ENCODE data around the gene PLA2G4E. TPM values are rescaled to one million over a fixed set of nuclear protein-coding genes. Genes with fewer than 3 reads are reported as not detected.

PLA2G4E gene
- polyA plus RNA-seq, 1 donor (not counting 4 experiments of a cell fraction or from before 2014, with no cell fraction given), result 3.5 TPM

DNA sequence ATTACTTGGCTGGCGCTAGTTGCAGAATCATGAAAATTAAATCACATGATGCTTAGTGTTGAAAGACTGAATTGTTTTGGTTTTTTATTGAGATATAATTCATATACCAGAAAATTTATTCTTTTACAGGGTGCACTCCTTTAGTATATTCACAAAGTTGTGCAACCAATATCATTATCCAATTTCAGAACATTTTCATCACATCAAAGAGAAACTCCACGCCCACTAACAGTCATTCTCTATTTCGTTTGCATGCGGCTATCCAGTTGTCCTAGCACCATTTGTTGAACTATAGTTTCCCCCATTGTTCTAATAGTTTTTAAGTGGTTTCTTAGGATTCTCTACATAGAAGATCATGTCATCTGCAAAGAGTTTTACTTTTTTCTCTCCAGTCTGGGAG lies 52.1 kb downstream of the PLA2G4E start:
- no peaks in the 10 kb centered on the region for H3K27me3 ChIP-seq (ENCODE audit: control insufficient read depth, extremely low read depth, insufficient read depth, low read length)
- H3K9me3 ChIP-seq (ENCODE audit: control insufficient read depth, low read depth, low read length), result no peaks in the 10 kb centered on the region
- no peak for TF ChIP-seq CTCF (optimal IDR thresholded peaks at IDR 0.05 in 1 of 3, IDR thresholded peaks at IDR 0.05 in 1 of 3, conservative IDR thresholded peaks at IDR 0.05 in 1 of 3; ENCODE audit: extremely low read depth in 1 of 3, insufficient read depth in 2 of 3, low read length in 3 of 3)
- TF ChIP-seq EZH2 (IDR thresholded peaks at IDR 0.05; ENCODE audit: low read length), result no peak
- FAIRE-seq (no peak), DNase-seq (ENCODE audit: low read depth, low spot score) (no peak)
- peaks cover 5 to 13% of the 10 kb centered on the region in 2 experiments for H3K36me3 ChIP-seq (ENCODE audit: control insufficient read depth in 2 of 2, extremely low read depth in 1 of 2, insufficient read depth in 2 of 2, low read length in 2 of 2)
- H4K20me1 ChIP-seq (ENCODE audit: control insufficient read depth, extremely low read depth, insufficient read depth, low read length), result peaks cover 11% of the 10 kb centered on the region
- no peak overlapping the region for H3K4me2 ChIP-seq (ENCODE audit: control insufficient read depth, extremely low read depth, insufficient read depth, low read depth, low read length)
- no peak overlapping the region for H3K4me3 ChIP-seq (ENCODE audit: control insufficient read depth in 2 of 3, extremely low read depth in 1 of 3, insufficient read depth in 2 of 3, low read depth in 1 of 3, low read length in 3 of 3)
- H3K9me1 ChIP-seq (ENCODE audit: control insufficient read depth, extremely low read depth, insufficient read depth, low read length), result no peaks in the 10 kb centered on the region
- no peak overlapping the region for H3K27ac ChIP-seq (ENCODE audit: control insufficient read depth, insufficient read depth, low read length)
- dilution Hi-C loops (cut with MboI; ENCODE audit: extremely low pct_ligation_motif_present, low sequenced_read_pairs), result no loop called here
- H3K4me1 ChIP-seq (ENCODE audit: control insufficient read depth, extremely low read depth, insufficient read depth, low read length), result peaks cover 23% of the 10 kb centered on the region
- H3K9ac ChIP-seq (ENCODE audit: control insufficient read depth, extremely low read depth, insufficient read depth, low read length), result no peak overlapping the region
- peaks cover 83% of the 10 kb centered on the region for H3K79me2 ChIP-seq (ENCODE audit: control insufficient read depth, insufficient read depth, low read length)
- H2AFZ ChIP-seq (ENCODE audit: control insufficient read depth, low read length), result no peak overlapping the region

DNA sequence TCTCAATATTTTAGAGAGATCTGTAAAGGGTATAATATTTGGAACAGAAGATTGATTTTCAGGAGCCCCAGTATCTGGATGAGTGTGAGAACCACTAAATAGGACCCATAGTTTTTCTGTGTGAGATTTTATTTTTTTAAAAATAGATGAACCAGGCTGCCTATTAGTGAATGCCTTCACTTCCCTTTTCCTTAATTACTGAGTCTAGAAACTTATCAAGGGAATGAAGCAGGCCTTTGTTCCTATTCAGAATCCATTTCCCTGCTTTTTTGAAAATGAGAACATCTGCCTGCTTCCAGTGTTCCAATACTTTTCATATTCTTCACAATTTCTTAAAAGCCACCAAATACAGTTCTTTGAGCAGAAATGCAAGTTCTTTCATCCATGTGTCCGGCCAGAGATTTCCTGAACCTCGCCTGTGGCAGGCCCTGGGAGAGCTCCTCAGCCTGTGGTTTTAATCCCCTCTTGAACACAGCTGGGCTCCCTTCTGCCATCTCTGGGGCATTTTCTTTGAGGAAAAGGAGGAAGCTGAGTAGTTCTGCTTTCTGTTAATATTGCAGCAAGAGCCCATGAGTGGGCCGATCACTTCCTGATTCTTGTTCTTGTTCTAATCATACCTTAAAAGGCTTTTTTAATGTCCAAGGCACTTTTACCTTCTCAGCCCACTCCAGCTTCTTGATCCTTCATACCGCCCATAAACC lies 53.2 kb downstream of the PLA2G4E start:
- no peak for TF ChIP-seq CTCF (optimal IDR thresholded peaks at IDR 0.05 in 1 of 3, IDR thresholded peaks at IDR 0.05 in 1 of 3, conservative IDR thresholded peaks at IDR 0.05 in 1 of 3; ENCODE audit: extremely low read depth in 1 of 3, insufficient read depth in 2 of 3, low read length in 3 of 3)
- TF ChIP-seq EZH2 (IDR thresholded peaks at IDR 0.05; ENCODE audit: low read length), result no peak
- H3K79me2 ChIP-seq (ENCODE audit: control insufficient read depth, insufficient read depth, low read length), result peaks cover 89% of the 10 kb centered on the region
- FAIRE-seq, result no peak
- no peak overlapping the region for H3K9ac ChIP-seq (ENCODE audit: control insufficient read depth, extremely low read depth, insufficient read depth, low read length)
- no peak overlapping the region for H3K4me3 ChIP-seq (ENCODE audit: control insufficient read depth in 2 of 3, extremely low read depth in 1 of 3, insufficient read depth in 2 of 3, low read depth in 1 of 3, low read length in 3 of 3)
- H3K27me3 ChIP-seq (ENCODE audit: control insufficient read depth, extremely low read depth, insufficient read depth, low read length), result no peaks in the 10 kb centered on the region
- no peaks in the 10 kb centered on the region for H3K9me3 ChIP-seq (ENCODE audit: control insufficient read depth, low read depth, low read length)
- DNase-seq (ENCODE audit: low read depth, low spot score), result no peak
- H4K20me1 ChIP-seq (ENCODE audit: control insufficient read depth, extremely low read depth, insufficient read depth, low read length), result peaks cover 11% of the 10 kb centered on the region
- H3K4me1 ChIP-seq (ENCODE audit: control insufficient read depth, extremely low read depth, insufficient read depth, low read length), result peaks cover 19% of the 10 kb centered on the region
- no peak overlapping the region for H3K27ac ChIP-seq (ENCODE audit: control insufficient read depth, insufficient read depth, low read length)
- dilution Hi-C loops (cut with MboI; ENCODE audit: extremely low pct_ligation_motif_present, low sequenced_read_pairs), result no loop called here
- peaks cover 5 to 13% of the 10 kb centered on the region in 2 experiments for H3K36me3 ChIP-seq (ENCODE audit: control insufficient read depth in 2 of 2, extremely low read depth in 1 of 2, insufficient read depth in 2 of 2, low read length in 2 of 2)
- H3K4me2 ChIP-seq (ENCODE audit: control insufficient read depth, extremely low read depth, insufficient read depth, low read depth, low read length), result no peak overlapping the region
- H3K9me1 ChIP-seq (ENCODE audit: control insufficient read depth, extremely low read depth, insufficient read depth, low read length), result no peaks in the 10 kb centered on the region
- H2AFZ ChIP-seq (ENCODE audit: control insufficient read depth, low read length), result no peak overlapping the region

Measured in keratinocyte (primary cell).